Thyroid gland (tissue), 4 donors: ENCODE results near the gene HOXA2. TPM values are rescaled to one million over a fixed set of nuclear protein-coding genes. Genes with fewer than 3 reads are reported as not detected.

Experiments used
- DNase-seq, 2 donors: peaks; one replicate each; pipeline ENCODE4 v3.0.0-alpha.2; 2019
- H3K27ac ChIP-seq, 3 donors: fragments of 200-600 bp; sonication (generic); 1 replicate in 2 of 3; 2 replicates in 1 of 3; pipeline ENCODE4 v1.5.1; 2016 to 2019; ENCODE audit warnings: mild to moderate bottlenecking in 1 of 3, moderate library complexity in 1 of 3
- H3K27me3 ChIP-seq: fragments of 200-600 bp; sonication (generic); one replicate; pipeline ENCODE4 v1.5.1; 2019
- H3K36me3 ChIP-seq, 2 donors: fragments of 200-600 bp; sonication (generic); one replicate each; pipeline ENCODE4 v1.5.1; 2016 to 2019
- H3K4me1 ChIP-seq, 2 donors: fragments of 200-600 bp; sonication (generic); one replicate each; pipeline ENCODE4 v1.5.1; 2017 to 2019
- H3K4me3 ChIP-seq, 3 donors: fragments of 200-600 bp; sonication (generic); replicated peaks in 1 of 3; 1 replicate in 2 of 3; 2 replicates in 1 of 3; pipeline ENCODE4 v1.5.1; 2016; ENCODE audit warnings: mild to moderate bottlenecking in 1 of 3
- H3K9me3 ChIP-seq: fragments of 200-600 bp; sonication (generic); one replicate; pipeline ENCODE4 v1.5.1; 2017
- CTCF ChIP-seq, 6 experiments: fragments of 200-600 bp in 3 of 6; fragments of 450-650 bp in 3 of 6; sonication (generic) in 3 of 6; IDR thresholded peaks; one replicate each; pipeline ENCODE4 v1.5.1; 2016 to 2019; ENCODE audit warnings: antibody characterized with exemption in 6 of 6, mild to moderate bottlenecking in 2 of 6, inconsistent platforms in 1 of 6, moderate library complexity in 1 of 6
- POLR2A ChIP-seq, 2 donors: fragments of 450-650 bp; IDR thresholded peaks; one replicate each; pipeline ENCODE4 v1.6.1; 2017; ENCODE audit warnings: antibody characterized with exemption in 2 of 2, mild to moderate bottlenecking in 2 of 2, moderate library complexity in 1 of 2
- WGBS, 2 donors: methylation state at CpG; one replicate each; pipeline ENCODE4 v1.1.5; 2017; 5-methylcytosine and 5-hydroxymethylcytosine counted together
- intact Hi-C: fragments of 100-400 bp; cut with DNase I; formaldehyde crosslinking; loops from one replicate; pipeline ENCODE4 v1.15.1; 2023
- total RNA-seq, 4 donors: library from RNA; depleted of rRNA; stranded (reverse); fragments of >200 nt; gene quantifications; one replicate each; pipeline ENCODE4 v1.2.3, GENCODE V29; 2016

Gene HOXA2
- total RNA-seq, 4 donors from 2014 or later, result 0.73 to 2.7 (median 1.7) TPM

GRCh38 chr7:27106901-27107240, 4.4 kb upstream of the HOXA2 start:
- WGBS, 2 donors, result 12 to 21% methylated on average over 14 of the region's 14 CpGs
- intact Hi-C loops, result no loop called here
- Histone ChIP-seq H3K27me3 (peaks cover 43% of the 10 kb centered on the region), H3K9me3 (no peaks in the 10 kb centered on the region), H3K4me1 (peaks cover 0 to 11% of the 10 kb centered on the region in 2 donors), H3K36me3 (no peaks in the 10 kb centered on the region), H3K27ac (peak overlapping the region; percentile 49 to 93 (median 82)), H3K4me3 (peak overlapping the region in 1 of 3 donors; percentile 21)
- TF ChIP-seq CTCF (IDR thresholded peaks at IDR 0.05) (no peak), POLR2A (IDR thresholded peaks at IDR 0.05) (no peak)
- no peak for DNase-seq

- peak overlapping the region in 1 of 3 donors; percentile 21 for H3K4me3 ChIP-seq
- peaks cover 49% of the 10 kb centered on the region for H3K27me3 ChIP-seq
- WGBS, 2 donors, result 12 to 15% methylated on average over 33 to 39 of the region's 44 CpGs
- intact Hi-C loops, result no loop called here
- H3K36me3 ChIP-seq, result no peaks in the 10 kb centered on the region
- H3K9me3 ChIP-seq, result no peaks in the 10 kb centered on the region
- no peak for TF ChIP-seq CTCF (IDR thresholded peaks at IDR 0.05)
- TF ChIP-seq POLR2A (IDR thresholded peaks at IDR 0.05), result peak in 1 of 2 donors; percentile 19
- H3K4me1 ChIP-seq, result peaks cover 0 to 11% of the 10 kb centered on the region in 2 donors
- peak overlapping the region; percentile 49 to 93 (median 82) for H3K27ac ChIP-seq
- DNase-seq, result no peak
These were observed 3.9 kb upstream of the HOXA2 start for GRCh38 chr7:27106181-27106900.

- no peak for DNase-seq
- Histone ChIP-seq H3K27ac (peak overlapping the region; percentile 39 to 93 (median 82)), H3K36me3 (no peaks in the 10 kb centered on the region), H3K27me3 (peaks cover 43% of the 10 kb centered on the region), H3K4me1 (peaks cover 0 to 9% of the 10 kb centered on the region in 2 donors), H3K9me3 (no peaks in the 10 kb centered on the region), H3K4me3 (no peak overlapping the region)
- WGBS, 2 donors, result 21 to 38% methylated on average over 13 of the region's 13 CpGs
- TF ChIP-seq POLR2A (IDR thresholded peaks at IDR 0.05) (no peak), CTCF (IDR thresholded peaks at IDR 0.05) (no peak)
- intact Hi-C loops, result no loop called here
These were observed 3.0 kb upstream of the HOXA2 start for GRCh38 chr7:27105301-27106031.

GRCh38 chr7:27104341-27105058, 2.0 kb upstream of the HOXA2 start:
- no peaks in the 10 kb centered on the region for H3K36me3 ChIP-seq
- 14 to 22% methylated on average over 13 of the region's 13 CpGs for WGBS, 2 donors
- no peak for DNase-seq
- intact Hi-C loops, result no loop called here
- H3K4me3 ChIP-seq, result no peak overlapping the region
- peaks cover 48% of the 10 kb centered on the region for H3K27me3 ChIP-seq
- no peaks in the 10 kb centered on the region for H3K9me3 ChIP-seq
- H3K27ac ChIP-seq, result peak overlapping the region; percentile 53 to 83 (median 54)
- peaks cover 0 to under 1% of the 10 kb centered on the region in 2 donors for H3K4me1 ChIP-seq
- no peak for TF ChIP-seq POLR2A (IDR thresholded peaks at IDR 0.05)
- no peak for TF ChIP-seq CTCF (IDR thresholded peaks at IDR 0.05)
